SK-N-MC (cell line): Measurements from ENCODE around the gene EPM2A.

Experiments
- DNase-seq: peaks from one replicate; pipeline ENCODE4 v3.0.0-alpha.2; 2011; ENCODE audit warnings: low read depth, low spot score
- H3K27ac ChIP-seq: fragments of 200-600 bp; sonication (generic); 2 replicates; pipeline ENCODE4 v1.5.1; 2016; ENCODE audit warnings: mixed run types
- H3K36me3 ChIP-seq: fragments of 200-600 bp; sonication (generic); 2 replicates; pipeline ENCODE4 v1.6.1; 2017; ENCODE audit warnings: antibody characterized with exemption, low read length, mixed read lengths; ENCODE audit not compliant: insufficient read depth
- H3K4me3 ChIP-seq: fragments of 200-600 bp; sonication (generic); 2 replicates; pipeline ENCODE4 v1.5.1; 2016
- H3K9ac ChIP-seq: fragments of 200-600 bp; sonication (generic); 2 replicates; pipeline ENCODE4 v1.8.0; 2017; ENCODE audit warnings: mixed run types, mixed read lengths; ENCODE audit not compliant: insufficient read length
- H3K9me3 ChIP-seq: fragments of 200-600 bp; sonication (generic); 2 replicates; pipeline ENCODE4 v1.6.1; 2017; ENCODE audit warnings: low read depth, mild to moderate bottlenecking, antibody characterized with exemption, low read length, moderate library complexity, mixed read lengths
- EZH2 ChIP-seq: fragments of 200-600 bp; sonication (generic); IDR thresholded peaks from one replicate; pipeline ENCODE4 v1.6.1; 2017; ENCODE audit warnings: antibody characterized with exemption
- FOXP2 ChIP-seq: optimal IDR thresholded peaks from 2 replicates; pipeline ENCODE3; 2011; ENCODE audit warnings: mild to moderate bottlenecking, moderate library complexity; ENCODE audit not compliant: insufficient read depth; ENCODE audit errors: extremely low read length, control extremely low read depth
- POLR2AphosphoS5 ChIP-seq: IDR thresholded peaks from 2 replicates; pipeline ENCODE4 v1.6.1; 2012; ENCODE audit warnings: mild to moderate bottlenecking, low read depth, low read length, borderline replicate concordance

Gene EPM2A

DNA sequence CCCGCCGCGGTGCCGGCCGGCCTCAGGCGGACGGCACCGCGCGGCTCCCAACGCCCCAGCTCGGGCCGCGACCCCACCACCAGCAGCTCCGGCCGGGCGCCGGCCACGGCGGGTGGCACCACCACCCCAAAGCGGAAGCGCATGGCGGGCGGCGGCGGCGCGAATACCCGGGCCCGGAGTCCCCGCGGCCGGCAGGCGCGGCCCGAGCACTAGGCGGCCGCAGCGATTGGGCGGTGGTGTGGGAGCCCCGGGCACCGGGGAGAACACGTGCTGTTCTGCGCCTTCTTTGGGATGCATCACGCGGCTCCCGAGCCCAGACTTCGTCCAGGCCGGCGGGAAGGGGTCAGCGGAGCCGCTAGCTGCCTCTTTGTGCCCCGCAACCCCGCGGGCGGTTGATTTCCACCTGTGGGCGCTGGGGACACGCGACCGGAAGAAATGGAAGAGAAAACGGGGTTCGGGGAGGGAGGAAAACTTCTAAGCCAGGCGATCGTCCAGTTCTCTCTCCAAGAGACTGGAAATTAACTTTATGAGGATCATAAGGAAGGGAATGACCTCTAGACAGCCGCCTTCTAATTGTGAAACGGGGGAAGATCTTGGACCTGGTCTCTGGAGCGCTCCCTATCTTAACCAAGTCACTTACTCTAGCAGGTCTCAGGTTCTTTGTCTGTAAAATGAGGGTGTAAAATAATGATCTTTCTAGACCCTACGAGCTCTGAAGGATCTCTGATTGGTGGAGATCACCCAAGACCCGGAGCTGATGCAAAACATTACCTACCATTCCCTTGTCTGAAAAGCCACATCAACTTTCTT, at the start of gene EPM2A:
TSS of gene EPM2A (minus strand) at position 165 of the 810 bp plus-strand sequence. CDS start at position 143, 22 bp downstream.
- Histone ChIP-seq H3K4me3 (peak within 1 kb of the TSS; percentile 94), H3K36me3 (no peaks in the 10 kb centered on the region), H3K27ac (peak within 1 kb of the TSS; percentile 56), H3K9me3 (no peaks in the 10 kb centered on the region), H3K9ac (peak within 1 kb of the TSS; percentile 94)
- DNase-seq = no peak
- TF ChIP-seq FOXP2 (no peak), POLR2AphosphoS5 (peak; percentile 81)

DNA sequence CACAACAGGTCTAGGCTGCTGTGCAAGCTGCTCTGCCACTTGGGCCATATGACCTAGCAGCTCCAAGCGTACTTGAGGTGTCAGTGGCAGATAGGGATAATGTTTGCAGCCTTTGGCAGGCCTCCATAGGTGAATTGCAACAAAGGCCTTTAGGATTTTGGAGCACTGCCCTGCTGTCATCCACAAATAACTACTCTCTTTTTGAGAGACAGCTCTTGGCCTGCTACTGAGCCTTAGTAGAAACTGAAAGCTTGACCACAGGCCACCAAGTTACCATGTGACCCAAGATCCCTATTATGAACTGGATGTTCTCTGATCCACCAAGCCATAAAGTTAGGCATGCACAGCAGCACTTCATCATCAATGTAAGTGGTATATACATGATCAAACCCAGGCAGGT, 49.4 kb upstream of the EPM2A start:
- no peak for TF ChIP-seq FOXP2
- TF ChIP-seq EZH2 = no peak
- TF ChIP-seq POLR2AphosphoS5 = no peak
- DNase-seq = no peak

DNA sequence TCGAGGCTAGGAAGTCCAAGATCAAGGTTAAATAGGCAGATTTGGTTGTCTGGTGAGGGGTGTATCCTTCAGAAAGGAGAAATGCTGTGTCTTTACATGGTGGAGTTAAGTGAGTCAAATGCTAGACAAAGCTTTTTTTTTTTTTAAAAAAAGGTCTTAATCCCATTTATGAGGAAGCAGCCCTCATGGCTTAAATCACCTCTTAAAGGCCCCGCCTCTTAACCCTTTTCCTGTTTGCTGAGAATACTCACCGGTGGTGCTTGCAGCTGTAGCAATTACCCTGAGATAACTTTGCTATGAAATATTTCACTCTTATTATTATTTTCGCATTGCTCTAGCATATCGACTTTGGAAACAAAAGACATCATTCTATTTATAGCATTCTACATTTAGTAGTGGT, 48.5 kb upstream of the EPM2A start:
- TF ChIP-seq POLR2AphosphoS5 = no peak
- no peak for TF ChIP-seq EZH2
- TF ChIP-seq FOXP2 = no peak
- DNase-seq = no peak

More for the DNA sequence above, 49.4 kb upstream of the EPM2A start:
- Histone ChIP-seq H3K9ac (no peak overlapping the region), H3K9me3 (no peaks in the 10 kb centered on the region), H3K27ac (no peak overlapping the region), H3K4me3 (no peak overlapping the region), H3K36me3 (no peaks in the 10 kb centered on the region)

DNA sequence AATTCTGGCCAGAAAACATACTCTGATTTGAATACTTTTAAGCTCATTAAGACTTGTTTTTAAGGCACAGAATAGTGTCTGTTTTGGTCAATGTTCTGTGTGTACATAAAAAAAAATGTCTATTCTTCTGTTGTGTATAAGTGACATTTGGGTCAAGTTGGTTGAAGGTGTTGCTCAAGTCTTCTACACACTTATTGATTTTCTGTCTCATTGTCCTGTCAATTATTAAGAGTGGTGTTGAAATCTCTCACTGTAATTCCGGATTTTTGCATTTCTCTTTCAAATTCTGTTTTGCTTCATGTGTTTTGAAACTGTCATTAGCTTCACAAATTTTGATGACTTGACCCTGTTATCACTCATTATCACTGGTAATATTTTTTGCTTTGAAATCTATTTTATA, 37.5 kb upstream of the EPM2A start:
- Histone ChIP-seq H3K4me3 (no peak overlapping the region), H3K27ac (no peak overlapping the region), H3K9me3 (no peaks in the 10 kb centered on the region), H3K9ac (no peak overlapping the region), H3K36me3 (no peaks in the 10 kb centered on the region)
- TF ChIP-seq EZH2 (no peak), FOXP2 (no peak), POLR2AphosphoS5 (no peak)
- DNase-seq = no peak

More for the DNA sequence above, 48.5 kb upstream of the EPM2A start:
- no peaks in the 10 kb centered on the region for H3K36me3 ChIP-seq
- no peaks in the 10 kb centered on the region for H3K9me3 ChIP-seq
- no peak overlapping the region for H3K9ac ChIP-seq
- H3K27ac ChIP-seq = no peak overlapping the region
- no peak overlapping the region for H3K4me3 ChIP-seq

DNA sequence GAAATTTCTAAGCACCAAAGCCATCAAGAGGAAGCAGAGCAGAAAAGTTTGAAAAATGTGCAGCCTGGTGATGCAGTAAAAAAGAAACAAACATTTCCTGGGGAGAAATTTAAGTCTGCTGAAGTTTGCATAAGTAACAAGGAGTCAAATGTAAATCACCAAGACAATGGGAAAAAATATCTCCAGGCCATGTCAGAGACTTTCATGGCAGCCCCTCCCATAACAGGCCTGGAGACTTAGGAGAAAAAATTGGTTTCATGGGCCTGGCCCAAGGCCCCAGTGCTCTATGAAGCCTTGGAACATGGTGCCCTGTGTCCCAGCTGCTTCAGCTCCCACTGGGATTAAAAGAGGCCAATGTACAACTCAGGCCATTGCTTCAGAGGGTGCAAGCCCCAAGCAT, 30.1 kb upstream of the EPM2A start:
- Histone ChIP-seq H3K4me3 (no peak overlapping the region), H3K9ac (no peak overlapping the region), H3K36me3 (no peaks in the 10 kb centered on the region), H3K9me3 (no peaks in the 10 kb centered on the region), H3K27ac (no peak overlapping the region)
- TF ChIP-seq EZH2 (no peak), FOXP2 (no peak), POLR2AphosphoS5 (no peak)
- no peak for DNase-seq

DNA sequence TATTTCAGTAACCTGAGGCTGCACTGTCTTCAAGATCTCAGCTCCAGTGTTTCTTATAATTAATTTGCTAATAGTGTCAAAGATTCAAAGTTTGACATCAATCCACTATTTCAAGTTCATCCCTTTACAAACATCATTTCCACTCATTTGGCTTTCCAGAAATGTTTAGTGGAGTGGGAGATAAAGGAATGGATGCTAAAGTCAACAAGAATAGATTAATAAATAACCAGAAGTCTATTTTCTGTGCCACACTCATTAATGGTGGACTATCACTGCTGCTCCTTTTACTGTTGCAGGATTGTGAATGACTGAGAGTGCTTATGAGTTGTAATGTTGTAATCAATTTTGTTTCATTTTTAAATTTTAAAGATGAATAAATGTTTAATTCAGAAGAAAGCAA, 28.4 kb upstream of the EPM2A start:
- TF ChIP-seq FOXP2 = no peak
- no peak for TF ChIP-seq POLR2AphosphoS5
- no peak for DNase-seq

DNA sequence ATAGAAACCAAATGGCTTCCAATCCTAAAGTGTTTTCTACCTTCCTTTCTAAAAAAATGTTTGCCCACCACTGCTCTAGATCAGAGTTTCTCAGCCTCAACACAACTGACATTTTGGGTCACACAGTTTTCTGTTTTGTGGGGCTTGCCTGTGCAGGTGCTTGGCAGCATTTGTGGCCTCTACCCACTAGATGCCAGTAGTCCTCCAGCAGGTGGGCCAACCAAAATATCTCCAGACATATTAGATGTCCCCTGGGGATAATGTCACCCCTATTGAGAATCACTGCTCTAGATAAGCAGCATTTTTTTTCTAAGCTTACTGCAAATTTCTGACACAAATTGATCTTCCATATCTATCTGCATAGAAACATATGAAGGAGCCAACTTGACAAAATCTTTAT, 26.3 kb upstream of the EPM2A start:
- DNase-seq = no peak
- H3K9me3 ChIP-seq = no peaks in the 10 kb centered on the region
- H3K4me3 ChIP-seq = no peak overlapping the region
- H3K36me3 ChIP-seq = no peaks in the 10 kb centered on the region
- no peak overlapping the region for H3K27ac ChIP-seq
- no peak overlapping the region for H3K9ac ChIP-seq
- TF ChIP-seq EZH2 = no peak
- no peak for TF ChIP-seq POLR2AphosphoS5
- TF ChIP-seq FOXP2 = no peak

More for the DNA sequence above, 28.4 kb upstream of the EPM2A start:
- no peak overlapping the region for H3K9ac ChIP-seq
- no peaks in the 10 kb centered on the region for H3K9me3 ChIP-seq
- H3K4me3 ChIP-seq = no peak overlapping the region
- no peaks in the 10 kb centered on the region for H3K36me3 ChIP-seq
- H3K27ac ChIP-seq = no peak overlapping the region

DNA sequence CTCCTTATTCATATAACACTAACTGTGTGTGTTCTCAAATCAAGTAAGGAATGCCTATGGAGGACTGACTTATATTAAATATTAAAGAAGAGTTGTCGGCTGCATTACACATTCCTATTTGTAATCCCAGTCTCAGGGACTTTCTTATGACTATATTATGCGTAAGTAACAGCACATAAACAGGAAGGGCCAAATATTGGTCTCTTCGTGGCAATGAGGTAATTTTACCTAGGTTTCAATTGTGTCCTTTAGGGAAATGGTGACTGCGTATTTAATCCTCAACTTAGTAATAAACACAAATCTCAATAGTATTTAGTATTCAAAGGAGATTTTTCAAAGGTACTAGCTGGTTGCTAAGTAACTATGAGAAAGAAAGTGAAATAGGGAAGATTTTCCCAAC, 22.8 kb upstream of the EPM2A start:
- Histone ChIP-seq H3K9ac (no peak overlapping the region), H3K9me3 (no peaks in the 10 kb centered on the region), H3K4me3 (no peak overlapping the region), H3K27ac (no peak overlapping the region), H3K36me3 (no peaks in the 10 kb centered on the region)
- TF ChIP-seq EZH2 (no peak), FOXP2 (no peak), POLR2AphosphoS5 (no peak)
- DNase-seq = no peak
